Left ventricle myocardium inferior (tissue), 1 donor: ENCODE data around the gene ZBTB21. TPM values are rescaled to one million over a fixed set of nuclear protein-coding genes. Genes with fewer than 3 reads are reported as not detected.
"Not testable (repeated sequence)": the region's sequence is repeated elsewhere in the genome, so short reads cannot be mapped to it uniquely, and the experiment has no call there.

Experiments
- DNase-seq: peaks from one replicate; pipeline ENCODE4 v3.0.0-alpha.2; 2020
- H3K27ac ChIP-seq: fragments of 200-600 bp; replicated peaks from 2 replicates; pipeline ENCODE4 v1.8.0; 2021
- H3K27me3 ChIP-seq: fragments of 200-600 bp; 2 replicates; pipeline ENCODE4 v1.8.0; 2021; ENCODE audit warnings: low read depth
- H3K36me3 ChIP-seq: fragments of 200-600 bp; 2 replicates; pipeline ENCODE4 v1.8.0; 2021
- H3K4me1 ChIP-seq: fragments of 200-600 bp; 2 replicates; pipeline ENCODE4 v1.8.0; 2021
- H3K4me3 ChIP-seq: fragments of 200-600 bp; 2 replicates; pipeline ENCODE4 v1.8.0; 2021; ENCODE audit warnings: mild to moderate bottlenecking, moderate library complexity
- H3K9me3 ChIP-seq: fragments of 200-600 bp; replicated peaks from 2 replicates; pipeline ENCODE4 v1.8.0; 2021
- CTCF ChIP-seq: fragments of 200-600 bp; IDR thresholded peaks from 2 replicates; pipeline ENCODE4 v1.8.0; 2021; ENCODE audit warnings: antibody characterized with exemption, mild to moderate bottlenecking, borderline replicate concordance
- intact Hi-C: fragments of 100-400 bp; cut with micrococcal nuclease; formaldehyde crosslinking; loops from one replicate; pipeline ENCODE4 v1.11.0; 2022
- total RNA-seq: library from RNA; stranded (reverse); fragmentation: NEBNext Ultra II Directional; extraction: Animal tissue kit (Norgen Biotek cat#: 25700); gene quantifications from one replicate; pipeline ENCODE4 v1.2.1, GENCODE V29; 2021
- donor health status: DM: no; HTN: yes; CAD: no; lungs with severe emphysema.

ZBTB21 gene
- total RNA-seq, 1 donor from 2014 or later, result 4.9 TPM

GRCh38 chr21:41952568-41953248 lies 57.5 kb downstream of the ZBTB21 start:
- peak overlapping the region; percentile 84 for H3K27ac ChIP-seq
- peak overlapping the region; percentile 84 for H3K4me3 ChIP-seq
- H3K9me3 ChIP-seq, result no peaks in the 10 kb centered on the region
- TF ChIP-seq CTCF, result no peak
- no peak for DNase-seq
- peaks cover 61% of the 10 kb centered on the region for H3K4me1 ChIP-seq
- no peaks in the 10 kb centered on the region for H3K27me3 ChIP-seq
- H3K36me3 ChIP-seq, result no peaks in the 10 kb centered on the region
- intact Hi-C loops, result no loop called here

DNA sequence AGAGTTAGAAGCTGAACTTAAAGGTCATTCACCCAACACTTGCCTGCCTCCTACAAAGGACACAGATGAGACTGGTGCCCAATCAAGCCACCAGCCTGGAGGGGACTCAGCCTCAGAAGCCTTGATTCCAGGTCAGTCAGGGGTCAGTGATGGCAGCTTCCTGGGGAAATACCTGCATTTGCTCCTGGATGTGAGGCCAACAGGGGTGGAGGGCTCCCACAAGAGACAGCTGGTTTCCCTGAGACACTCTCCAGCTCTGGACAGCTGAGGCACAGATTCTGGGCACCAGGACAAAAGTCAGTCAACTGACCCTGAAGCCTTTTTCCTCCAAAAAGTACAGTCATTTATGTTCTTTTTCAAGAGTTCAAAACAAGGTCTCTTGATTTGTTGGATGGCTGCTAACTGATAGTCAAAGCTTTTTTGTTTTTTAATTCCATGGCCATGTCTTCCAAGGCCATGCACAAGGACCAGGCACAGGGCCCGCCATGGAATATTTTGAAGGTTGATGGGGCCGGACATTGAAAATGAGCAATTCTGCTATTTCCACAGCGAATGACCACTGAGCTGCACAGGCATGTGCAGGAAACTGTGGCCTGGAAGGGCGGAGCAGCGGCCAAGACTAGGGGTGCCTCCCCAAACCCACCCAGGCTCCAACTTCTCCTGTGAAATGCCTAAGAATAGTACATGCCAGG lies 58.1 kb downstream of the ZBTB21 start:
- DNase-seq, result no peak
- intact Hi-C loops, result no loop called here
- peak overlapping the region; percentile 84 for H3K4me3 ChIP-seq
- no peaks in the 10 kb centered on the region for H3K9me3 ChIP-seq
- no peaks in the 10 kb centered on the region for H3K27me3 ChIP-seq
- TF ChIP-seq CTCF, result no peak
- H3K36me3 ChIP-seq, result no peaks in the 10 kb centered on the region
- H3K27ac ChIP-seq, result no peak overlapping the region
- peaks cover 57% of the 10 kb centered on the region for H3K4me1 ChIP-seq

DNA sequence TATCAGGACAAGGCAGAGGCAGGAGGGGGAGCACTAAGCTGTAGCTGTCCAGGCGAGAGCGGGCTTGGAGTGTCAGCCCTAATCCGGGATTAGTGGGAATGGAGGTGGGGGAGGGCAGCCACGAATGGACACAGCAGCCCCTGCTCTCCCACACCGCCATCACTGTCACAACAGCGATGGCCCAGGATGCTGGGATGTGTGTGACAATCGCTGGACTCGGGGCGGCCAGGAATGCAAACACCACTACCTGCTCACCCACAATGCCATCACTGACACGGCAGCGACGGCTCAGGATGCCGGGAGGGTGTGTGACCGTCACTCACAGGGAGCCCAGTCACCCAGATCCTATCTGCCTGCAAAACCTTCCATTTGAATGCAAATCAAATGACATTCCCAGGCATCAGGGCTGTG lies 59.2 kb downstream of the ZBTB21 start:
- intact Hi-C loops, result no loop called here
- DNase-seq, result no peak
- peaks cover 49% of the 10 kb centered on the region for H3K4me1 ChIP-seq

DNA sequence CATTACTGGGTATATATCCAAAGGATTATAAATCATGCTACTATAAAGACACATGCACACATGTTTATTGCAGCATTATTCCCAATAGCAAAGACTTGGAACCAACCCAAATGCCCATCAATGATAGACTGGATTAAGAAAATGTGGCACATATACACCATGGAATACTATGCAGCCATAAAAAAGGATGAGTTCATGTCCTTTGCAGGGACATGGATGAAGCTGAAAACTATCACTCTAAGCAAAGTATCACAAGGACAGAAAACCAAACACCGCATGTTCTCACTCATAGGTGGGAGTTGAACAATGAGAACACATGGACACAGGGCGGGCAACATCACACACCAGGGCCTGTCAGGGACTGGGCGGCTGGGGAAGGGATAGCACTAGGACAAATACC lies 60.5 kb downstream of the ZBTB21 start:
- H3K27me3 ChIP-seq, DNase-seq, intact Hi-C loops, H3K9me3 ChIP-seq, H3K36me3 ChIP-seq, H3K4me3 ChIP-seq, H3K27ac ChIP-seq: not testable (repeated sequence)
- peaks cover 49% of the 10 kb centered on the region for H3K4me1 ChIP-seq

More for the DNA sequence above, 59.2 kb downstream of the ZBTB21 start:
- no peak overlapping the region for H3K4me3 ChIP-seq
- no peak overlapping the region for H3K27ac ChIP-seq
- no peaks in the 10 kb centered on the region for H3K36me3 ChIP-seq
- H3K9me3 ChIP-seq, result no peaks in the 10 kb centered on the region
- no peak for TF ChIP-seq CTCF
- no peaks in the 10 kb centered on the region for H3K27me3 ChIP-seq

DNA sequence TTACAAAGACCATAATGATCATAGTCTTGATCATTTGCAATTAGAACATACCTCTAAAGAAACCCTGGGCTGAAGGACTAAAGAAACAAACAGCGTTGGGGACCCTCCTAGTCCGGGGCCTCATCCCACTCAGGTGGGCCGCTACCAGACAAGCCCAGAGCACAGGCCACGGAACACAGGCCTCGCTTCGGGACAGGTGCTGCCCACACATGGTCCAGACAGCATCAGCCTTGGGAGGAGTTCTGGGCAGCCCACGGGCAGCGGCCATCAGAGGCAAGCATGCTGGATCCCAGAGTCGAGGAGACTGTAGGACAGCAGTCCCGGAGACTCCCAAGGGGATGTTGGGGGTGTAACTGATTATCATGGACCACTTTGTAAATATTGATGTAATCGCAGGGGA lies 61.3 kb downstream of the ZBTB21 start:
- Histone ChIP-seq H3K4me1 (peaks cover 44% of the 10 kb centered on the region), H3K27ac (no peak overlapping the region), H3K4me3 (no peak overlapping the region), H3K9me3 (no peaks in the 10 kb centered on the region), H3K27me3 (no peaks in the 10 kb centered on the region), H3K36me3 (no peaks in the 10 kb centered on the region)
- DNase-seq, result no peak
- TF ChIP-seq CTCF, result no peak
- intact Hi-C loops, result no loop called here
